Liver (tissue), 9 donors: ENCODE results near the gene HDAC9. TPM values are rescaled to one million over a fixed set of nuclear protein-coding genes. Genes with fewer than 3 reads are reported as not detected.

ENCODE experiments used
- DNase-seq: peaks from one replicate; pipeline ENCODE4 v3.0.0-alpha.2; 2017; ENCODE audit warnings: low spot score
- H3K27ac ChIP-seq, 2 donors: one replicate each; pipeline ENCODE4 v1.7.0; 2013; ENCODE audit warnings: inconsistent platforms in 2 of 2, low read length in 2 of 2, control low read depth in 1 of 2, low read depth in 1 of 2, mild to moderate bottlenecking in 1 of 2
- H3K27me3 ChIP-seq, 4 donors: one replicate each; pipeline versions ENCODE4 v1.6.1 to v1.7.0; 2013; ENCODE audit warnings: low read length in 3 of 4, inconsistent platforms in 1 of 4, mild to moderate bottlenecking in 1 of 4, moderate library complexity in 1 of 4; ENCODE audit not compliant: control insufficient read depth in 4 of 4, insufficient read depth in 4 of 4
- H3K36me3 ChIP-seq, 4 donors: one replicate each; pipeline versions ENCODE4 v1.6.1 to v1.7.0; 2013; ENCODE audit warnings: low read length in 3 of 4, mild to moderate bottlenecking in 3 of 4, low read depth in 1 of 4, moderate library complexity in 1 of 4; ENCODE audit not compliant: control insufficient read depth in 4 of 4, insufficient read depth in 3 of 4
- H3K4me1 ChIP-seq, 4 donors: one replicate each; pipeline versions ENCODE4 v1.6.1 to v1.7.0; 2013; ENCODE audit warnings: low read length in 3 of 4, mild to moderate bottlenecking in 3 of 4, moderate library complexity in 1 of 4; ENCODE audit not compliant: control insufficient read depth in 4 of 4, insufficient read depth in 4 of 4
- H3K4me3 ChIP-seq, 3 donors: one replicate each; pipeline versions ENCODE4 v1.6.1 to v1.7.0; 2013; ENCODE audit warnings: low read length in 3 of 3, control low read depth in 1 of 3, low read depth in 1 of 3, mild to moderate bottlenecking in 1 of 3
- H3K9ac ChIP-seq, 2 donors: one replicate each; pipeline ENCODE4 v1.7.0; 2013; ENCODE audit warnings: low read length in 2 of 2, mild to moderate bottlenecking in 2 of 2, moderate library complexity in 2 of 2, control low read depth in 1 of 2, low read depth in 1 of 2
- H3K9me3 ChIP-seq, 4 donors: one replicate each; pipeline versions ENCODE4 v1.6.1 to v1.7.0; 2013; ENCODE audit warnings: low read length in 3 of 4; ENCODE audit not compliant: control insufficient read depth in 4 of 4
- EGR1 ChIP-seq, 2 donors: IDR thresholded peaks; 2 replicates each; pipeline ENCODE4 v1.6.1; 2016 to 2018; ENCODE audit warnings: antibody characterized with exemption in 2 of 2, low read depth in 2 of 2
- FOXA1 ChIP-seq: IDR thresholded peaks from 2 replicates; pipeline ENCODE4 v1.6.1; 2016; ENCODE audit warnings: antibody characterized with exemption
- FOXA2 ChIP-seq: IDR thresholded peaks from 2 replicates; pipeline ENCODE4 v1.6.1; 2016; ENCODE audit warnings: antibody characterized with exemption
- GABPA ChIP-seq, 2 donors: IDR thresholded peaks in 1 of 2; conservative IDR thresholded peaks in 1 of 2; 2 replicates each; pipeline ENCODE4 v1.6.1; 2016; ENCODE audit warnings: antibody characterized with exemption in 2 of 2, mild to moderate bottlenecking in 1 of 2, moderate library complexity in 1 of 2
- HNF4A ChIP-seq, 2 donors: conservative IDR thresholded peaks; 2 replicates each; pipeline ENCODE4 v1.6.1; 2016; ENCODE audit warnings: antibody characterized with exemption in 2 of 2, mild to moderate bottlenecking in 2 of 2
- HNF4G ChIP-seq: IDR thresholded peaks from 2 replicates; pipeline ENCODE4 v1.6.1; 2016; ENCODE audit warnings: antibody characterized with exemption
- JUND ChIP-seq, 2 donors: IDR thresholded peaks; 2 replicates each; pipeline ENCODE4 v1.6.1; 2016; ENCODE audit warnings: antibody characterized with exemption in 2 of 2
- NR2F2 ChIP-seq: IDR thresholded peaks from 2 replicates; pipeline ENCODE4 v1.6.1; 2016; ENCODE audit warnings: antibody characterized with exemption
- RAD21 ChIP-seq, 2 donors: IDR thresholded peaks; 2 replicates each; pipeline ENCODE4 v1.6.1; 2016; ENCODE audit warnings: antibody characterized with exemption in 2 of 2, mild to moderate bottlenecking in 2 of 2
- RXRA ChIP-seq, 2 donors: IDR thresholded peaks; 2 replicates each; pipeline ENCODE4 v1.6.1; 2017 to 2018; ENCODE audit warnings: antibody characterized with exemption in 2 of 2, mild to moderate bottlenecking in 1 of 2
- SP1 ChIP-seq: IDR thresholded peaks from 2 replicates; pipeline ENCODE4 v1.6.1; 2018; ENCODE audit warnings: antibody characterized with exemption, mild to moderate bottlenecking
- TAF1 ChIP-seq: conservative IDR thresholded peaks from 2 replicates; pipeline ENCODE4 v1.6.1; 2016; ENCODE audit warnings: antibody characterized with exemption, mild to moderate bottlenecking
- YY1 ChIP-seq: IDR thresholded peaks from 2 replicates; pipeline ENCODE4 v1.6.1; 2016; ENCODE audit warnings: antibody characterized with exemption, mild to moderate bottlenecking
- ZBTB33 ChIP-seq: IDR thresholded peaks from 2 replicates; pipeline ENCODE4 v1.6.1; 2016; ENCODE audit warnings: antibody characterized with exemption
- WGBS: extraction: QIAGEN DNeasy Blood & Tissue Kit; methylation state at CpG from one replicate; pipeline ENCODE4 v1.1.7; 2013; 5-methylcytosine and 5-hydroxymethylcytosine counted together
- polyA plus RNA-seq, 2 donors: library from polyadenylated mRNA; stranded (reverse) in 1 of 2; unstranded in 1 of 2; fragments of 200-250 nt in 1 of 2; fragments of >200 nt in 1 of 2; fragmentation: Nextera tagmentation in 1 of 2; extraction: Ambion mirVana in 1 of 2; gene quantifications; one replicate each; pipeline versions ENCODE4 v1.2.1 to v1.2.3, GENCODE V29; 2013 to 2015
- total RNA-seq, 2 donors: library from RNA; depleted of rRNA; stranded (reverse); fragments of >200 nt; gene quantifications; one replicate each; pipeline ENCODE4 v1.2.3, GENCODE V29; 2014
- TF ChIP-seq, protein P1 (sequence below): IDR thresholded peaks from 2 replicates; pipeline ENCODE4 v1.6.1; 2016; ENCODE audit warnings: antibody characterized with exemption
- TF ChIP-seq, protein P2 (sequence below): IDR thresholded peaks from 2 replicates; pipeline ENCODE4 v1.6.1; 2016; ENCODE audit warnings: antibody characterized with exemption
- TF ChIP-seq, protein P3 (sequence below): IDR thresholded peaks from 2 replicates; pipeline ENCODE4 v1.6.1; 2016; ENCODE audit warnings: antibody characterized with exemption, mild to moderate bottlenecking
- TF ChIP-seq, protein P4 (sequence below): fragments of 150-350 bp; IDR thresholded peaks from 2 replicates; pipeline ENCODE4 v1.5.1; 2017; ENCODE audit warnings: improper control_type of control experiment, low read depth, low read length; ENCODE audit not compliant: missing input control
- donor health status: healthy.
- donor health status: healthy.
- donor health status: healthy.
- donor health status: healthy.
- donor health status: healthy.

Gene HDAC9
- total and polyA plus RNA-seq, 4 donors, result 1.0 to 10.1 (median 2.3) TPM

GRCh38 chr7:18768256-18768655 lies 272.7 kb downstream of the HDAC9 start:
- Histone ChIP-seq H3K27ac (no peak overlapping the region), H3K4me1 (no peaks in the 10 kb centered on the region), H3K9ac (no peak overlapping the region), H3K4me3 (no peak overlapping the region), H3K9me3 (no peaks in the 10 kb centered on the region), H3K27me3 (no peaks in the 10 kb centered on the region), H3K36me3 (no peaks in the 10 kb centered on the region)
- WGBS, result 69% methylated on average over 2 of the region's 2 CpGs
- TF ChIP-seq FOXA2, result no peak
- TF ChIP-seq JUND (IDR thresholded peaks at IDR 0.05), result no peak
- no peak for TF ChIP-seq RAD21 (IDR thresholded peaks at IDR 0.05)
- TF ChIP-seq ZBTB33, result no peak
- no peak for TF ChIP-seq SP1
- TF ChIP-seq, protein P1, sequence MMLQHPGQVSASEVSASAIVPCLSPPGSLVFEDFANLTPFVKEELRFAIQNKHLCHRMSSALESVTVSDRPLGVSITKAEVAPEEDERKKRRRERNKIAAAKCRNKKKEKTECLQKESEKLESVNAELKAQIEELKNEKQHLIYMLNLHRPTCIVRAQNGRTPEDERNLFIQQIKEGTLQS, result no peak
- no peak for TF ChIP-seq FOXA1
- no peak for TF ChIP-seq NR2F2
- no peak for TF ChIP-seq YY1
- no peak for TF ChIP-seq EGR1 (IDR thresholded peaks at IDR 0.05; ENCODE audit: low read depth in 2 of 2)
- no peak for TF ChIP-seq HNF4G
- no peak for TF ChIP-seq GABPA (IDR thresholded peaks at IDR 0.05 in 1 of 2, conservative IDR thresholded peaks at IDR 0.05 in 1 of 2)
- TF ChIP-seq, protein P2, sequence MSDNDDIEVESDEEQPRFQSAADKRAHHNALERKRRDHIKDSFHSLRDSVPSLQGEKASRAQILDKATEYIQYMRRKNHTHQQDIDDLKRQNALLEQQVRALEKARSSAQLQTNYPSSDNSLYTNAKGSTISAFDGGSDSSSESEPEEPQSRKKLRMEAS, result no peak
- no peak for DNase-seq

GRCh38 chr7:18770154-18770811 lies 274.7 kb downstream of the HDAC9 start:
- DNase-seq, result no peak
- no peaks in the 10 kb centered on the region for H3K4me1 ChIP-seq
- no peaks in the 10 kb centered on the region for H3K9me3 ChIP-seq
- 65% methylated on average over 7 of the region's 7 CpGs for WGBS
- no peaks in the 10 kb centered on the region for H3K27me3 ChIP-seq
- H3K9ac ChIP-seq, result no peak overlapping the region
- no peak overlapping the region for H3K27ac ChIP-seq
- H3K4me3 ChIP-seq, result no peak overlapping the region
- TF ChIP-seq RXRA (IDR thresholded peaks at IDR 0.05), result no peak
- TF ChIP-seq YY1, result no peak
- no peak for TF ChIP-seq EGR1 (IDR thresholded peaks at IDR 0.05; ENCODE audit: low read depth in 2 of 2)
- no peak for TF ChIP-seq FOXA2
- TF ChIP-seq SP1, result no peak
- TF ChIP-seq, protein P1, result no peak
- no peak for TF ChIP-seq HNF4A (conservative IDR thresholded peaks at IDR 0.05)
- no peak for TF ChIP-seq RAD21 (IDR thresholded peaks at IDR 0.05)
- no peak for TF ChIP-seq GABPA (IDR thresholded peaks at IDR 0.05 in 1 of 2, conservative IDR thresholded peaks at IDR 0.05 in 1 of 2)
- TF ChIP-seq, protein P3, sequence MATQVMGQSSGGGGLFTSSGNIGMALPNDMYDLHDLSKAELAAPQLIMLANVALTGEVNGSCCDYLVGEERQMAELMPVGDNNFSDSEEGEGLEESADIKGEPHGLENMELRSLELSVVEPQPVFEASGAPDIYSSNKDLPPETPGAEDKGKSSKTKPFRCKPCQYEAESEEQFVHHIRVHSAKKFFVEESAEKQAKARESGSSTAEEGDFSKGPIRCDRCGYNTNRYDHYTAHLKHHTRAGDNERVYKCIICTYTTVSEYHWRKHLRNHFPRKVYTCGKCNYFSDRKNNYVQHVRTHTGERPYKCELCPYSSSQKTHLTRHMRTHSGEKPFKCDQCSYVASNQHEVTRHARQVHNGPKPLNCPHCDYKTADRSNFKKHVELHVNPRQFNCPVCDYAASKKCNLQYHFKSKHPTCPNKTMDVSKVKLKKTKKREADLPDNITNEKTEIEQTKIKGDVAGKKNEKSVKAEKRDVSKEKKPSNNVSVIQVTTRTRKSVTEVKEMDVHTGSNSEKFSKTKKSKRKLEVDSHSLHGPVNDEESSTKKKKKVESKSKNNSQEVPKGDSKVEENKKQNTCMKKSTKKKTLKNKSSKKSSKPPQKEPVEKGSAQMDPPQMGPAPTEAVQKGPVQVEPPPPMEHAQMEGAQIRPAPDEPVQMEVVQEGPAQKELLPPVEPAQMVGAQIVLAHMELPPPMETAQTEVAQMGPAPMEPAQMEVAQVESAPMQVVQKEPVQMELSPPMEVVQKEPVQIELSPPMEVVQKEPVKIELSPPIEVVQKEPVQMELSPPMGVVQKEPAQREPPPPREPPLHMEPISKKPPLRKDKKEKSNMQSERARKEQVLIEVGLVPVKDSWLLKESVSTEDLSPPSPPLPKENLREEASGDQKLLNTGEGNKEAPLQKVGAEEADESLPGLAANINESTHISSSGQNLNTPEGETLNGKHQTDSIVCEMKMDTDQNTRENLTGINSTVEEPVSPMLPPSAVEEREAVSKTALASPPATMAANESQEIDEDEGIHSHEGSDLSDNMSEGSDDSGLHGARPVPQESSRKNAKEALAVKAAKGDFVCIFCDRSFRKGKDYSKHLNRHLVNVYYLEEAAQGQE, result no peak
- TF ChIP-seq FOXA1, result no peak
- no peak for TF ChIP-seq ZBTB33
- no peak for TF ChIP-seq TAF1
- TF ChIP-seq, protein P2, result no peak
- TF ChIP-seq, protein P4, sequence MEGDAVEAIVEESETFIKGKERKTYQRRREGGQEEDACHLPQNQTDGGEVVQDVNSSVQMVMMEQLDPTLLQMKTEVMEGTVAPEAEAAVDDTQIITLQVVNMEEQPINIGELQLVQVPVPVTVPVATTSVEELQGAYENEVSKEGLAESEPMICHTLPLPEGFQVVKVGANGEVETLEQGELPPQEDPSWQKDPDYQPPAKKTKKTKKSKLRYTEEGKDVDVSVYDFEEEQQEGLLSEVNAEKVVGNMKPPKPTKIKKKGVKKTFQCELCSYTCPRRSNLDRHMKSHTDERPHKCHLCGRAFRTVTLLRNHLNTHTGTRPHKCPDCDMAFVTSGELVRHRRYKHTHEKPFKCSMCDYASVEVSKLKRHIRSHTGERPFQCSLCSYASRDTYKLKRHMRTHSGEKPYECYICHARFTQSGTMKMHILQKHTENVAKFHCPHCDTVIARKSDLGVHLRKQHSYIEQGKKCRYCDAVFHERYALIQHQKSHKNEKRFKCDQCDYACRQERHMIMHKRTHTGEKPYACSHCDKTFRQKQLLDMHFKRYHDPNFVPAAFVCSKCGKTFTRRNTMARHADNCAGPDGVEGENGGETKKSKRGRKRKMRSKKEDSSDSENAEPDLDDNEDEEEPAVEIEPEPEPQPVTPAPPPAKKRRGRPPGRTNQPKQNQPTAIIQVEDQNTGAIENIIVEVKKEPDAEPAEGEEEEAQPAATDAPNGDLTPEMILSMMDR, result no peak
- no peaks in the 10 kb centered on the region for H3K36me3 ChIP-seq
